Stimulated activated CD4-positive, alpha-beta T cell treated with anti-CD3 and anti-CD28 coated beads, Interleukin-1b, Interleukin-23, amount 100 ng/mL, for 24 hours (primary cell): Measurements from ENCODE around the gene CABP4.
"Not testable (repeated sequence)": the region's sequence is repeated elsewhere in the genome, so short reads cannot be mapped to it uniquely, and the experiment has no call there.

Experiments
- DNase-seq, 4 experiments: peaks; one replicate each; pipeline ENCODE4 v3.0.0-alpha.2; 2020; ENCODE audit warnings: low read depth in 4 of 4, low spot score in 1 of 4

CABP4 gene

DNA sequence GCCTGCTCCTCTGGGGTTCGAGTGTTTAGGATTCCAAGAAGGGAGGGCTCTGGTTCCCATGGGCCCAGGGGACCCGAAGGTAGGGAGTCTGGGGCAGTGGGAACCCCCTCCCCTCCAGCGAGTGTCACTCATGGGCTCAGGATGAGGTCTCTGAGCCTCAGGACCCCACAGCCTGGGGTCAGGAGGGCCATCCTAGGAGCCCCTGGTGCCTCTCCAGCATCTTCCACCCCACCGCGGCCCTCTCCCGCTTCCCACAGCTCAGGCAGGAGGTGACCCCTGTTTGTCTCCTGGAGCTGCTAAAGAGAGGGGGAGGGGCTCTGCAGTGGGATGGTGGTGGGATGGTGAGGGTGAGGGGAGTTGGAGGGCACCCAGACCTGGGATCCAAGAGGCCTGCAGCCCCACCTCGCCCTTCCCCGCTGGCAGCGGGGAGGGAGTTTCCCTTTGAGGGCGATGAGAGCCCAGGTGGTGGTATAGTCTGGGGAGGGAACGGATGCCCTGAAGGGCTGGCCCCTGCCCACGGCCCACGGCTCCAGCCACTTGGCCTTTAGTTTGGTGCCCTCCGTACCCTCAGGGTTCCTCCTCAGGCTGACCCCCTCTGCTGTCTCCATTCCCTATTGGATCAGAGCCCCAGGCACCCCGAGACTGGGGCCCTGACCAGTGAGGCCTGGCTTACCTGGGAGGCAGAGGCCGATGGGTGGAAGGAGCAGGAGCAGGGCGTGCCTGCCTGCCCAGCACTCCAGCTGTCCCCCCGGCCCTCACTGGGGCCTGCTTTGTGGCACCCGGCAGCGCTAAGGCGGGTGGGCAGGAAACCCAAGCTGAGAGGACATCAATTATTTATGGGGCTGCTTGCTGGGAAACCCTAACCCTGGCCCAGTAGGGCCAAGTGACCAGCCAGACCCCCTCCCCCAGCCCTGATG lies 1.1 kb upstream of the CABP4 start:
- no peak for DNase-seq

GRCh38 chr11:67456068-67456705 lies 1.0 kb downstream of the CABP4 start:
- DNase-seq, result no peak

GRCh38 chr11:67457453-67457852 lies 2.3 kb downstream of the CABP4 start:
- no peak for DNase-seq

GRCh38 chr11:67458266-67458665 lies 3.1 kb downstream of the CABP4 start:
- no peak for DNase-seq

GRCh38 chr11:67463186-67463585 lies 8.0 kb downstream of the CABP4 start:
- DNase-seq, result no peak

- no peak for DNase-seq
These were observed 8.7 kb downstream of the CABP4 start for GRCh38 chr11:67463680-67464410.

GRCh38 chr11:67464411-67465188 lies 9.4 kb downstream of the CABP4 start:
- peak; percentile 82 to 90 (median 86) for DNase-seq

GRCh38 chr11:67465189-67465510 lies 10.0 kb downstream of the CABP4 start:
- DNase-seq, result no peak

GRCh38 chr11:67465530-67465929 lies 10.4 kb downstream of the CABP4 start:
- not testable (repeated sequence) for DNase-seq

- DNase-seq, result no peak
These were observed 11.2 kb downstream of the CABP4 start for GRCh38 chr11:67466367-67466766.

DNA sequence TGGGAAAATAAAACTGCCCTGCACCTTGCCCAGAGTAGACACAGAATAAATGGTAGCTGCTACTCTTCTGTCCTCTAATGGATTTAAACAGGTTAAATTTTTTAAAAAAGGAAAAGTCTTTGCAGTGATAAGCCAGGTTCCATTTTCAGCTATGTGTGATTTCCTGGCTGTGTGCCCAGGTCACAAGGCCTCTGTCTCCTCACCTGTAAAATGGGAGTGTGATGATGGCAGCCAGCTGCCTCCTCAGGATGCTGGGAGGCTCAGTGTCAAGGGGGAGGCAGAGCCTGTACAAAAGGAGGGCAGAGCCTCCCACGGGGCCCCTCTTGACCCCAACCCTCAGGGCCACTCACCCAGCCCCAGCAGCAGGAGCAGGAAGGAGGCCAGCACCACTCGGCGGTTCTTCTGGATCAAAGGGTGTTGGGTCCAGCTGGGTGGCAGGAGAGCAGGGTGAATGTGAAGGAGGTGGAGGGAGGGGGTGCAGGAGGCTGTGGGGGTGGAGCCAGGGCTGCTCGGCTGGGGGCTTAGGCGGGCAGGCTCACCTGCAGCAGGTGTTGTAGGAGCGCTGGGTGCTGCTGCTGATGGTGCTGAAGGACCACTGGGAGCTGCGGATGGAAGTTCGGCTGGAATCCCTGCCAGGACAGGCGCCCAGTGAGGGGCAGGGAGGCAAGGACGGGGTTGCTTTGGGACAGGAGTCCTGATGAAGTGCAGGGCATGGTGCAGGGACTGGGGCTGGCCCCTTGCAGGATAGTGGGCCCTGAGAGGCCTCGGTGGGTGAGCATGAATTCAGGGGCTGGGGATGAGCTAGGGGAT lies 12.0 kb downstream of the CABP4 start:
- DNase-seq, result no peak

GRCh38 chr11:67468056-67468455 lies 12.9 kb downstream of the CABP4 start:
- DNase-seq, result no peak

- DNase-seq, result no peak
These were observed 13.3 kb downstream of the CABP4 start for GRCh38 chr11:67468456-67468758.

DNA sequence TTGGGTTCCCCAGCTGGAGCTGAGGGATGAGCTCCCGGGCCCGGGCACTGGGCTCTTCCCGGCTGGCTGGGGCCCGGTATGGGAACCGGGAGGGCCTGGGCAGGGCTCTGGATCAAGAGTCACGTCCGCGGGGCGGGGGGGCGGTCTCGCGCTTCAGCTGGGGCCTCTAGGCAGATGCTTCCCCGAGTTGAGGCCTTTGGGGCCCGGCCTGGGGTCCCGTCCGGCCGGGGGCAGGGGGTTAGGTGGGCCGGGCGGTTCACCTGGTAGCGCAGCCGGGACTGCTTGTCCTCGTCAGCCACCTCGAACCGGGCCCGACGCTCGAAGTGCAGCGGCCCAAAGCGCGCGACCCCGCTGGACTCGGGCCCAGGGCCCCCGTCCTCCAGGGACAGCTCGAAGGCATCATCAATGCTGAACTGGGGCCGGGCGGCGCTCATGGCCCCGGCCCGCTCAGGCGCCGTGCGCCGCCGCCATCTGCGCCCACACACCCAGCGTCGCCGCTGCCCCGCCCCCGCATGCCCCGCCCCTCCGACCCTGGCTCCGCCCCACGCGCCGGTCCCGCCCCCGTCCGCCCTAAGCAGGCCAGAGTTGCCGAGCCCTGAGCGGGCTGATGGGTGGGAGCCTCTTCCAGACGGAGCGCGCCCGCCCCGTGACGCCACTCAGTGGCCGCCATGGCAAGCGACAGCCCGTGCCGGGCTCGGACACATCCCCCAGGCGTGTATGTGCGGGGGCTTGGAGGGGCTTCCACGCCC lies 13.8 kb downstream of the CABP4 start, which contains the start of gene TMEM134:
TSS of gene TMEM134 (minus strand) at position 493 of the 749 bp plus-strand sequence. CDS start at position 434, 59 bp downstream.
- DNase-seq, result peak; percentile 86 to 95 (median 89)

DNA sequence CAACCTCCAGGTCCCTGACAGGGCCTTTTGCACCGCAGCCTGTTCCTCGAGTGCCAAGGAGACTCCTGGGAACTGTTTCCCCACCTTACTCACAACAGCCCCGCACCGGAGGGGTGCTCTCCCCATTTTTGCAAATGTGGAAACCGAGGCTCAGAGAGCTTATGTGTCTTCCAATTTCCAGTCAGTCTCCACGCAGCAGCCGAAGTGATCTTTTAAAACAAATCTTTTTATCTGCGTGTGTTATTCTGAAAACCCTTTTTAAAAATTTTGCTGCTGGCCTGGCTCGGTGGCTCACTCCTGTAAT lies 14.3 kb downstream of the CABP4 start:
- no peak for DNase-seq

DNA sequence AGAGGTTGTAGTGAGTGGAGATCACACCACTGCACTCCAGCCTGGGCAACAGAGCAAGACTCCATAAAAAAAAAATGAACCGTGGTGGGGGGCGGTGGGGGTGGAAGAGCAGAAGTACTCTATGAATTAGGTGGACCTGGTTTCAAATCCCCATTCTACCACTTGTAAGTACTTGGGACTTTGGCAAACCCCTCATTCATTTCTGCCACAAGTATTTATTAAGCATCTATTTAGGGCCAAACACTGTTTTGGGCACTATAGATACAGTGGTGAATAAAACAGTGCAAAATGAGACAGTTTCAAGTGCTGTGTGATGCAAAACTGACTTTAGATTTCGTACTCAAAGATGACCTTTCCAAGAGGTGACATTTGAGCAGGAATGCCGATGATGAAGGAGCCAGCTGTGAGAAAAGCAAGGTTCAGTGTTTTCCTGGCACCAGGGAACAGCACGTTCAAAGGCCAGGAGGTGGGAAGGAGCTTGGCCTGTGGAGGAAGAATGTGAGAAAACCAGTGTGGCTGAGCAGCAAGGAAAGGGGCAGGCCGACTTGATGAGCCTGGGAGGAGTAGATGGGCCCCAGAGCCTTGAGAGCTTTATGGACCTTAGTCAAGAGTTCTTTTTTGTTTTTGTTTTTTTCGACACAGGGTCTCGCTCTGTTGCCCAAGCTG lies 15.3 kb downstream of the CABP4 start:
- no peak for DNase-seq

GRCh38 chr11:67472882-67473281 lies 17.7 kb downstream of the CABP4 start:
- no peak for DNase-seq

- not testable (repeated sequence) for DNase-seq
These were observed 21.5 kb downstream of the CABP4 start for GRCh38 chr11:67476692-67477091.

GRCh38 chr11:67477344-67478050 lies 22.3 kb downstream of the CABP4 start:
- DNase-seq, result not testable (repeated sequence)
